NT2/D1 (cell line): ENCODE measurements around the gene ZNF594.
"Not testable (repeated sequence)": the region's sequence is repeated elsewhere in the genome, so short reads cannot be mapped to it uniquely, and the experiment has no call there.

ENCODE experiments used
- DNase-seq: peaks from one replicate; pipeline ENCODE4 v3.0.0-alpha.2; 2011; ENCODE audit warnings: low read depth, low spot score
- H3K27me3 ChIP-seq: 2 replicates; pipeline ENCODE4 v1.6.0; 2011; ENCODE audit warnings: mild to moderate bottlenecking; ENCODE audit not compliant: insufficient read length, insufficient read depth
- H3K36me3 ChIP-seq: 2 replicates; pipeline ENCODE4 v1.6.1; 2011; ENCODE audit warnings: mild to moderate bottlenecking, low read length, mixed read lengths; ENCODE audit not compliant: insufficient read depth, insufficient read length
- H3K4me1 ChIP-seq: 2 replicates; pipeline ENCODE4 v1.5.1; 2011; ENCODE audit not compliant: insufficient read depth, insufficient read length
- H3K4me3 ChIP-seq: 2 replicates; pipeline ENCODE4 v1.5.1; 2011; ENCODE audit warnings: low read depth; ENCODE audit not compliant: insufficient read length
- H3K9ac ChIP-seq: 2 replicates; pipeline ENCODE4 v1.6.0; 2011; ENCODE audit warnings: low read depth; ENCODE audit not compliant: insufficient read length
- H3K9me3 ChIP-seq: 2 replicates; pipeline ENCODE4 v1.5.1; 2011; ENCODE audit warnings: mild to moderate bottlenecking, low read length; ENCODE audit not compliant: insufficient read depth
- SUZ12 ChIP-seq: IDR thresholded peaks from 2 replicates; pipeline ENCODE4 v1.6.1; 2011; ENCODE audit not compliant: insufficient read length, insufficient read depth; ENCODE audit errors: extremely low read depth
- YY1 ChIP-seq: IDR thresholded peaks from 2 replicates; pipeline ENCODE4 v1.6.1; 2011; ENCODE audit not compliant: insufficient read length, insufficient read depth
- ZNF274 ChIP-seq: IDR thresholded peaks from 2 replicates; pipeline ENCODE4 v1.6.1; 2011; ENCODE audit warnings: mild to moderate bottlenecking, low read depth, low read length

Gene ZNF594

GRCh38 chr17:5164436-5164835 is 27.2 kb downstream of the ZNF594 start:
- no peak for DNase-seq
- H3K4me3 ChIP-seq: no peak overlapping the region
- H3K9ac ChIP-seq: no peak overlapping the region
- H3K36me3 ChIP-seq: no peaks in the 10 kb centered on the region
- TF ChIP-seq SUZ12 (no peak), YY1 (no peak), ZNF274 (no peak)
- no peaks in the 10 kb centered on the region for H3K27me3 ChIP-seq
- no peaks in the 10 kb centered on the region for H3K9me3 ChIP-seq
- H3K4me1 ChIP-seq: no peaks in the 10 kb centered on the region

DNA sequence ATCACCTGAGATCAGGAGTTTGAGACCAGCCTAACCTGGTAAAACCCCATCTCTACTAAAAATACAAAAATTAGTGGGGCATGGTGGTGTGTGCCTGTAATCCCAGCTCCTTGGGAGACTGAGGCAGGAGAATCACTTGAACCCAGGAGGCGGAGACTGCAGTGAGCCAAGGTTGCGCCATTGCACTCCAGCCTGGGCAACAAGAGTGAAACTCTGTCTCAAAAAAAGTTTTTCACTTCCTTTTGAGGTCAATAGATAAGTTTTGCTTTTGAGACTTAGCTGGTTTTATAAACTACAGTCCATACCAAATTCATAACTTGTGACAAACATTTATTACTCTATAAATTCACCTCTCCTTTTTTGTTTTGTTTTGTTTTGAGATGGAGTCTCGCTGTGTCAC is 29.9 kb downstream of the ZNF594 start:
- not testable (repeated sequence) for H3K27me3 ChIP-seq, H3K36me3 ChIP-seq, H3K9me3 ChIP-seq, H3K4me1 ChIP-seq, H3K9ac ChIP-seq, H3K4me3 ChIP-seq, DNase-seq

GRCh38 chr17:5160702-5161101 is 31.0 kb downstream of the ZNF594 start:
- H3K9me3 ChIP-seq, H3K4me3 ChIP-seq, H3K4me1 ChIP-seq, H3K9ac ChIP-seq, H3K27me3 ChIP-seq, H3K36me3 ChIP-seq, DNase-seq: not testable (repeated sequence)

- not testable (repeated sequence) for H3K27me3 ChIP-seq, H3K9me3 ChIP-seq, H3K4me1 ChIP-seq, H3K4me3 ChIP-seq, H3K9ac ChIP-seq, H3K36me3 ChIP-seq, DNase-seq
Observed at GRCh38 chr17:5146122-5146521, 45.5 kb downstream of the ZNF594 start.

GRCh38 chr17:5142877-5143276 is 48.8 kb downstream of the ZNF594 start:
- not testable (repeated sequence) for DNase-seq, H3K9ac ChIP-seq, H3K9me3 ChIP-seq, H3K4me1 ChIP-seq, H3K4me3 ChIP-seq, H3K27me3 ChIP-seq, H3K36me3 ChIP-seq

GRCh38 chr17:5139458-5139732 is 52.3 kb downstream of the ZNF594 start:
- no peaks in the 10 kb centered on the region for H3K27me3 ChIP-seq
- no peaks in the 10 kb centered on the region for H3K4me1 ChIP-seq
- H3K9me3 ChIP-seq: no peaks in the 10 kb centered on the region
- no peaks in the 10 kb centered on the region for H3K36me3 ChIP-seq
- H3K4me3 ChIP-seq: no peak overlapping the region
- no peak overlapping the region for H3K9ac ChIP-seq
- DNase-seq: no peak
- TF ChIP-seq YY1 (no peak), SUZ12 (no peak), ZNF274 (no peak)

DNA sequence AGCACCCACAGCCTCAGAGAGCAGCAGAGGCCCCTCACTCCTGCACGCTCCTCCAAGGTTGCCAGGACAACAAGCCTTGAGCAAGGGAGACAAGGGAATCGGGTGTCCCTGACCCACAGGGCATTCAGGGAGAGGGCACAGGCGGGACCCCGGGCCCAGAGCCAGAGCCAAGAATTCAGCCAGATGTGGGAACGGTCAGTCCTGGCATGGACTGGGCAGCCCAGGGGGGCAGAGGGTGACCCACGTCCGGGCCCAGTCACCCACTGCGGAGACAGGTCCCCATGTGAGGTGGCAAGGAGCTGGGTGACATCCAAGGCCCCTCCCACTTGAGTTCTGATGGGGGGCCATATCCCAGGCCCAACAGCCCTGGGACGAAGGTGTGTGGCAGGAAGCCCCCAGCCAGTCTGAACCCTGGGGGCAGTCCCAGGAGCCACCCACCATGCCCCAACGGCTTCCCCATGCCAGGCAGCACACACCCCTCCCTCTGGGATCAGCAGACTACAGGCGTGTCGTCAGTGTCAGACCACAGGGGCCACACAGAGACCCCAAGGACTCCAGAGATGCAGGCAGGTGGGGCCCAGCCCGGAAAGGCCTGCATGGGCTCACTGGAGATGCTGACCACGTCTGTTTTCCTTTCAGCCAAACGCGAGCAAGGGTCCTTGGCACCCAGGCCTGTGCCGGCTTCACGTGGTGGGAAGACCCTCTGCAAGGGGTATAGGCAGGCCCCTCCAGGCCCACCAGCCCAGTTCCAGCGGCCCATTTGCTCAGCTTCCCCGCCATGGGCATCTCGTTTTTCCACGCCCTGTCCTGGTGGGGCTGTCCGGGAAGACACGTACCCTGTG is 52.8 kb downstream of the ZNF594 start:
- Histone ChIP-seq H3K27me3 (no peaks in the 10 kb centered on the region), H3K4me3 (no peak overlapping the region), H3K36me3 (no peaks in the 10 kb centered on the region), H3K4me1 (no peaks in the 10 kb centered on the region), H3K9me3 (no peaks in the 10 kb centered on the region), H3K9ac (no peak overlapping the region)
- DNase-seq: no peak
- no peak for TF ChIP-seq ZNF274
- TF ChIP-seq SUZ12: no peak
- no peak for TF ChIP-seq YY1

GRCh38 chr17:5138198-5138544 is 53.5 kb downstream of the ZNF594 start:
- H3K9me3 ChIP-seq, H3K4me1 ChIP-seq, DNase-seq, H3K36me3 ChIP-seq, H3K4me3 ChIP-seq, H3K9ac ChIP-seq, H3K27me3 ChIP-seq: not testable (repeated sequence)

- not testable (repeated sequence) for H3K9ac ChIP-seq, H3K27me3 ChIP-seq, H3K4me1 ChIP-seq, DNase-seq, H3K4me3 ChIP-seq, H3K9me3 ChIP-seq, H3K36me3 ChIP-seq
Observed at GRCh38 chr17:5137511-5138197, 54.0 kb downstream of the ZNF594 start.

GRCh38 chr17:5136580-5137412 is 54.9 kb downstream of the ZNF594 start:
- not testable (repeated sequence) for H3K9ac ChIP-seq, H3K4me1 ChIP-seq, DNase-seq, H3K9me3 ChIP-seq, H3K4me3 ChIP-seq, H3K27me3 ChIP-seq, H3K36me3 ChIP-seq
